Thyroid gland (tissue), 4 donors: ENCODE data around the gene ZNF865.

Source experiments
- CTCF ChIP-seq, 6 experiments: fragments of 200-600 bp in 3 of 6; fragments of 450-650 bp in 3 of 6; sonication (generic) in 3 of 6; IDR thresholded peaks; one replicate each; pipeline ENCODE4 v1.5.1; 2016 to 2019; ENCODE audit warnings: antibody characterized with exemption in 6 of 6, mild to moderate bottlenecking in 2 of 6, inconsistent platforms in 1 of 6, moderate library complexity in 1 of 6
- POLR2A ChIP-seq, 2 donors: fragments of 450-650 bp; IDR thresholded peaks; one replicate each; pipeline ENCODE4 v1.6.1; 2017; ENCODE audit warnings: antibody characterized with exemption in 2 of 2, mild to moderate bottlenecking in 2 of 2, moderate library complexity in 1 of 2

- TF ChIP-seq CTCF (IDR thresholded peaks at IDR 0.05) (no peak), POLR2A (IDR thresholded peaks at IDR 0.05) (no peak)
Measured at GRCh38 chr19:55650602-55651230, 45.3 kb downstream of the ZNF865 start.
